Stimulated activated CD8-positive, alpha-beta memory T cell treated with anti-CD3 and anti-CD28 coated beads, Interleukin-12 subunit alpha, Interleukin-12 subunit beta, amount 100 ng/mL, for 4 hours (primary cell): ENCODE results near the gene FSCN2.
A peak's percentile ranks its signal among the peaks of the same experiment; 100 is the strongest.

Experiments used
- DNase-seq: peaks from one replicate; pipeline ENCODE4 v3.0.0-alpha.2; 2020; ENCODE audit warnings: low read depth

Gene FSCN2

GRCh38 chr17:81513372-81513752, 14.8 kb upstream of the FSCN2 start:
- DNase-seq: peak; percentile 51

- DNase-seq: no peak
Observed at GRCh38 chr17:81513753-81514488, 14.3 kb upstream of the FSCN2 start.

DNA sequence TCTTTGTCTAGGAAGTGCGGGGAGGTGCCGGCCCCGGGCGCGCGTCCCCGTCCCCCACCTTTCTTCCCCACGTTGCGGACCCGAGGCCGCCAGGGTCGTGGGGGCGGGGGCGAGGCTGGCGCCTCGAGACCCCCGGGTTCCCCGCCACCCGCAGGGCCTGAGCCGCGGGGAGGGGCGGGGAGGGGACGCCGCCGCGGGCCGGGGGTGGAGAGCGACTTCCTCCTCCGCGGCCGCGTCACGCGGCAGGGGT, 13.8 kb upstream of the FSCN2 start:
- DNase-seq: no peak

DNA sequence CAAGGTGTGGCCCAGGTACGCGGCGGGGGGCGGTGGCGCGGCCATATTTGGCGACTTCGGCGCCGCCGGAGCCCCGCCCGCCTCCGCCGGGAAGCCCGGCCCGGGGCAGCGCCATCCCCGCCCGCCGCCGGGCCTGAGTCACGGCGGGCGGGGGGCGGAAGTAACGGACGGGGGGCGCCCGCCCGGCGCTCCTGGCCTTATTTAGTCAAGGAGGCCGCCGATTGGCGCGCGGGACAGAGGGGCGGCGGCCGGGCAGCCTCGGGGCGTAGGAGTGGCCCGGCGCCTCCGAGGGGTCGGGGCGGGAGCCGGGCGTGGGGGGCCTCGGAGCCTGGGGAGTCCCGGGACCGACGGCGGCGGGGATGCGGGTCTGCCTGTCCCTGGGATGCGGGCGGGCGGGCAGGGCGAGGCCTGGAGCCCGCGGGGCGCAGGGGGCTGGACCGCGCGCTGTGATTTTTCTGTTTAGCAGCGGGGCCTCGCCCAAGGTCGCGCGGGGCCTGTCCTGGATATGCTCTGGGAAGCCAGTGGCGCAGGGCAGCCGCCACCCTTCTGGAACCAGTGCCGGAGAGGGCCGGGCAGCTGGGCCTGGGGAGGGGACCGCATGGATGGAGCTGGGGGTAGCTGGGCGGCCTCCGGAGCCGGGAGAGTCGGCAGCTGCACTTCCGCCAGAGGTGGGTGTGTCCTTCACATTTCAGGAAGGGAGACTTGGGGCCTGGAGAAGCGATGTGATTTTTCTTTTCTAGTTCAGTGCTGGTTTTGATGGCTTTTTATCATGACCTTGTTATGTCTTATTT, 13.2 kb upstream of the FSCN2 start:
- DNase-seq: peak; percentile 71

- DNase-seq: no peak
Observed at GRCh38 chr17:81515530-81516041, 12.6 kb upstream of the FSCN2 start.

DNA sequence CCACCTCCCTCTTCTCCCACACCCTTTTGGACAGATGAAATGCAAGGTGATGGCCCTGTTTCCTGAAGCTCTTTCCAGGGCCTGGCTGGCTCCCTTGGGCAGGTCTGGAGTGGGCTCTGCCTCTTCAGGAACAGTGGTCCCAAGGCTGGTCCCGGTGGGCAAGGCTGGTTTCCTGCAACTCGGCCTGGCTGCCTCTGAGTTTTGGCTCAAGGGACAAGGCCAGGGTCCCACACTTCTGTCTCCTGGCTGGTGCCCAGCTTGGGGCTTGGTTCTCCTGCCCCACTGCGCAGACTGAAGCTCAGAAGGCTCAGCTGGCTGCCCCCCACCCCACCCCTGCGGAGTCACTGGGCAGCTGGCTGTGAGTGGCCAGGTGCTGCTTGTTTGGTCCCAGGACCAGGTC, 11.7 kb upstream of the FSCN2 start:
- no peak for DNase-seq

- DNase-seq: no peak
Observed at GRCh38 chr17:81517009-81517338, 11.2 kb upstream of the FSCN2 start.

- DNase-seq: no peak
Observed at GRCh38 chr17:81517339-81518112, 10.7 kb upstream of the FSCN2 start.

DNA sequence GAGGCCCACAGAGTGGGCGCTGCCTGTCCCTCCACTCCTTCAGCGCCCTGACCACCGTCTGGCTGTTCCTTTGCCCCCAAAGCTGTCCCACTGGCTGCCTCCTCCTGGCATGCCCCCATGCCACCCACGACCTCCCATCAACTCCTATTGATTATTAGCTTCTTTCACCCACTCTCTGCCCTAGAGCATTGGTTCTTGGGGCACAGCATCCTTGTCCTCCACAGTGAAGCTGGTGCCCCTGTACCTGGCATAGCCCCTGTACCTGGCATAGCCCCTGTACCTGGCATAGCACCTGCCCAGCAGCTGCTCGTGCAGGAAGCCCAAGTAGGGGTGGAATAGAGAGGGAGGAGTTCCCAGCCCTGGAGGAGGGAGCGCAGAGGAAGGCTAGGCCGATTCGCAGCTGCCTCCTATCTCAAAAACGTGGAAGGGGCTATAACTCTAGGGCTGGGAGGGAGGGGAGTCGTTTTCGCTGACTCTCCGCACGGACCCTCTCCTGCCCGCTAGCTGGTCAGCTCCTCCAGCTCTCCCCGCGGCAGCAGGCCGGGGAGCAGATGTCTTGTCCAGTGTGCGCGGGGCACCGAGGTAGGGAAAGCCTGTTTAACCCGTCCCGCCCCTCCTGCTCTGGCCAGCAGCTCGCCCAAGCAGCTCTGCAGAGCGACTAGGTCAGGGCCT, 9.9 kb upstream of the FSCN2 start:
- no peak for DNase-seq

DNA sequence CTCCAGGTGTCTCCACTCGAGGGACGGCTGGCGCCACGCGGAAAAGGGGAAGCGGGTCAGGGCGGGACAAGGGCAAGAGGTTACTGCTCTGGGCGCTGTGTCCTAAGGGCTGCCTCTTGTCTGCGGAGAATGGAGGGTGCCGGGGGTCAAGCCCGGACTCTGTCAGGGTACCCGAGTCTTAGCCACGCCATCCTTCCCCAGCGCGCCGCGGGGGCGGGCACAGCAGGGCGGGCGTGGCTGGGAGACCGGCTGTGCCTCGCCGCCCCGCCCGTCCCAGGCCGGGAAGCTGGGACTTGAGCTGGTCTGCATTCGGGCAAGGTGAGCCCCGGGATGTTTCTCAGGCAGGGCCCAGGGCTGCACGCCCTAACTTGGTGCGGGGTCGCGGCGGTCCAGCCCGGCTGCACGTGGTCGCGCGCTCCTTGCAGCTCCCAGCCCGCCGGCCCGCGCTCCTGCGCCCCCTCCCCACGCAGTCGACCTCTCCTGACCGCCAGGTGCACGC, 9.3 kb upstream of the FSCN2 start:
- no peak for DNase-seq

DNA sequence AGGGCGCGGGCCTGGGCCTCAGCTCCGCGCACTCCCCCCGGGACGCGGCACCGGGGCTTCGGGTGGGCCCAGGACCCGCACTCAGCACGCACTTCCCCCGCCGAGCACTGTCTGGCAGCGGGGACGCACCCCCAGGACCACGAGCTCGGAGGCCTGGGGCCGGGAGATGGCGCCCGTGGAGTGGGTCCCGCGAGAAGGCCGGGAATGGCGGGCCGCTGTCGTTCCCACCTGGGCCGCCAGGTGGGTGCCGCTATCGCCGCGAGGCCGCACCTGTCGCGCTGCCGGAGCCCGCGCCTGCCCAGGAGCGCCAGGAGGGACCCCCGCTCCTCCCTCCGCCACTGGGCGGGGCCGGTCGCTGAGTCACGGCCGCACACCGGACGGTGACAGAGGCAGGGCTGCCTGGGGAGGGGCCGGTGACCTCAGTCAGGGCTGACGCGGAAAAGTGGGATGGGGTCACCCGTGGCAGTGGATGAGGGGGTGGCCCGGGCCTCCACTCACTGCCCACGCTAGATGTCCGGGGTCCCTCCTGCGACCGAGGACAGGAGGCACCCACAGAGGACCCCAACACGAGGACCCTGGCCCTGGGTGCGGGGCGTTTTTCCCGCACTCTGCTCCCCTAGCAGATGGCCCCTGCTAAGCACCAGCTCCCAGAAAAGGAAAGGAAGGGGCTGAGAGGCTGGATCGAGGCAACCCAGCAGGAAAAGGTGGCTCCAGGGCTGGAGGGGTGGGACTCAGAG, 8.7 kb upstream of the FSCN2 start:
- DNase-seq: peak; percentile 59

- no peak for DNase-seq
Observed at GRCh38 chr17:81520021-81520901, 7.9 kb upstream of the FSCN2 start.

GRCh38 chr17:81522491-81523401, 5.4 kb upstream of the FSCN2 start:
- DNase-seq: no peak

- DNase-seq: no peak
Observed at GRCh38 chr17:81523402-81524038, 4.7 kb upstream of the FSCN2 start.

DNA sequence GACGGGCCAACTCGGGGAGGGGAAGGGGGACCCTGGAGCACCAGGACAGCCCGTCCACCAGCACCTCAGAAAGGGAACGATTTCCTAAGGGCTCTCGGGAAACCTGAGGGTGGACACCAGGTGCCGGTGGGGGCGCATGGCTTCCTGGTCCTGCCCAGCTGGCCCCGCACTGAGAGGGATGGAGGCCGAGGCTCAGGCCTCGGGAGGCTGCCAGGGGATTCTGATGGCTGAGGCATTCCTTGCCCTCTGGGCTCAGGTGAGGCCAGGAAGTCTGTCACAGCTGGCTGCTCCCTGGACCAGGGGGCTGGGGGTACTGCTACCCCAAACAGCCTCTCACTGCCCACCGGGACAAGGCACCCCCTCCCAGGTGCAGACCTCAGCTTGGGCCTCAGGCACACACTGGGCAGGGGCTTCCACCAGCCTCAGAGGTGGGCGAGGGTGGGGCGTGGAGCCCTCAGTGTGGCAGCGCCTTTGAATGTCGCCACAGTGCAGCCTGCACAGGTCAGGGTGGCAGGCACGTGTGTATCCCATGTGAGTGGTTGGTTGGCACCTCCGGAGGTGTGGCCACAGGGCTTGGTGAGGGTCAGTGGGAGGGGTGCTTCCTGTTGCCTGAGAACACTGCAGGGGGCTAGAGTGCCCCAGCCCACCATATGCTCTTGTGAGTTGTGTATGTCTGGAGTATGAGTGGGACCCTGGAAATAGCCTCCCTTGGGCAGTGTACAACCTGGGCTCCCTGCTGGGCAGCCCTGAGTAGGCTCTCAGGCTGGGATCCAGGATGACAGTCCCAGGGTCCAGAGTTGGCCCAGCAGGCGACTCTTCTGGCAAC, 3.9 kb upstream of the FSCN2 start:
- no peak for DNase-seq

DNA sequence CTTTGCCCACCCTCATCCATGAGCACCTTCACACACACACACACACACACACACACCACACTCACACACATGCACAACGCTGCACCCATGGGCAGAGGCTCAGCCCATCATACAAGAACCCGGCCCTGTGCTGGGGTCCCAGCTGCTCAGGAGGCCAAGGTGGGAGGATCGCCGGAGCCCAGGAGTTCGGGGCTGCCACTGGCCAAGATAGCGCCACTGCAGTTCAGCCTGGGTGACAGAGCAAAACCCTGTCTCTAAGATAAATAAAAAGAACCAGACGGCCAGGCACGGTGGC, 3.4 kb upstream of the FSCN2 start:
- no peak for DNase-seq

- DNase-seq: no peak
Observed at GRCh38 chr17:81526662-81527571, 1.3 kb upstream of the FSCN2 start.

DNA sequence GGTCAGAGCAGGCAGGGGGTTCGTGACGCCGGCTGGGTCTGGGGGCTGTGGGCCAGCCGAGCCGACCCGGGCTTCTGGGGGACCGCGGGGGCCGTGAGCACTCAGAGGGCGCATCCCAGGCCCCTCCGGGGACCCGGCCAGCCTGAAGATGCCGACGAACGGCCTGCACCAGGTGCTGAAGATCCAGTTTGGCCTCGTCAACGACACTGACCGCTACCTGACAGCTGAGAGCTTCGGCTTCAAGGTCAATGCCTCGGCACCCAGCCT, 140 bp downstream of the FSCN2 start:
- no peak for DNase-seq
